Left forelimb (tissue), 1 donor: Measurements from ENCODE around the gene NOC2L.
"Not testable (repeated sequence)": the region's sequence is repeated elsewhere in the genome, so short reads cannot be mapped to it uniquely, and the experiment has no call there.

Experiments
- DNase-seq: peaks from one replicate; pipeline ENCODE4 v3.0.0-alpha.2; 2018; ENCODE audit warnings: low spot score

Gene NOC2L

DNA sequence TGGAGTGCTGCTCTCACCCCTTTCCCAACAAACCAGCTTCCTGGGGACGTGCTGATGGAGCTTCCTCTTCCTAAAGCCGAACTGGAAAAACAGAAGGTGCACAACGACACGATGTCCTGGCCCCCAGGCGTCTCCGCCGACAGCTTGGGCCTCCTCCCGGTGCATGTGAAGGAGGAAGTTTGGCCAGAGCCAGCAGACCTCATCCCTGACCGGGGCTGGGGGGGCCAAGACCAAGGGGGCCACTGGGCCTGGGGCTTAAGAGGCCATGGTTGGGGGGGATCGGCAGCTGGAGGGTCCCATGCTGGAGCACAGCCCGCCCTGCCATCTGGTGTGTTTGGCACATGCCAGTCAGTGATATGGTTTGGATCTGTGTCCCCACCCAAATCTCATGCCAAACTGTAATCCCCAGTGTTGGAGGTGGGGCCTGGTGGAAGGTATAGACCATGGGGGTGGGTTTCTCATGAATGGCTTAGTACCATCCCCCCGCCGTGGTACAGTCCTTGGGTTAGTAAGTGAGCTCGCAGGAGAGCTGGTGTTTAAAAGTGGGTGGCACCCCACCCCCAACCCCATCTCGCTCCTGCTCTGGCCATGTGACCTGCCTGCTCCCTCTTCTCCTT lies 34.4 kb upstream of the NOC2L start:
- DNase-seq = no peak

DNA sequence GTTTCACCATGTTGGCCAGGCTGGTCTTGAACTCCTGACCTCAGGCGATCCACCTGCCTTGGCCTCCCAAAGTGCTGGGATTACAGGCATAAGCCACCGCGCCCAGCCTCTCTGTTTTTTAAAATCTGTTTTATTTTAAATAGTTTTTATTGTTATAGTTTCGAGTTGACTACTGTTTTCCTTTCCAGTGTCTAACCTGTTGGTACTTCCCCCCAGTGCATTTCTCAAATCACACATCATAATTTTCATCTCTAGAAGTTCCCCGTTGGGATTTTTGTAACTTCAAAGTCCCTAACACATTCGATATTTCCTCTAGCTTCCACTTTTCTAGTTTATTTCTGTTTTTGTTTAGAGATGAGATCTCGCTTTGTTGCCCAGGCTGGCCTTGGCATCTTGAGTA lies 33.3 kb upstream of the NOC2L start:
- no peak for DNase-seq

DNA sequence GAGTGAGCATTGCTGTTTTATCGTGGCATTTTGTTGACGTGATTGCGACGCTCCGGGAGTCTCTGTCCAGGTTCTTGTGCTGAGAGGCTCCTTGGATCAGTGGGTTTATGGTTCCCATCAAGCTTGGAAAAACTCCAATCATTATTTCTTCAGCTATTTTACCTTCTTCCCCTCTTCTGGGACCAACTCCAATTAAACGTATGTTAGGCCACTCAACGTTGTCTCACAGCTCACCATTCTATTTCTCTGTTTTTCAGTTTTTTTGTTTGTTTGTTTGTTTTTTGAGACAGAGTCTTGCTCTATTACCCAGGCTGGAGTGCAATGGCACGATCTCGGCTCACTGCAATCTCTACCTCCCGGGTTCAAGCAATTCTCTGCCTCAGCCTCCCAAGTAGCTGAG lies 32.8 kb upstream of the NOC2L start:
- DNase-seq = no peak

DNA sequence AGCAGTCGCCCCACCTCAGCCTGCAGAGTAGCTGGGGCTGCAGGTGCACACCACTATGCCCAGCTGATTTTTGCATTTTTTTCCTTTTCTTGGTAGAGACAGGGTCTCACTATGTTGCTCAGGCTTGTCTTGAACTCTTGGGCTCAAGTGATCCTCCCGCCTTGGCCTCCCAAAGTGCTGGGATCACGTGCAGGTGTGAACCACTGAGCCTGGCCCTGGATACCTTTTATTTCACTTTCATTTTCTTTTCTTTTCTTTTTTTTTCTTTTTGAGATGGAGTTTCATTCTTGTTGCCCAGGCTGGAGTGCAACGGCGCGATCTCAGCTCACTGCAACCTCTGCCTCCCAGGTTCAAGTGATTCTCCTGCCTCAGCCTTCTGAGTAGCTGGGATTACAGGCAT lies 32.2 kb upstream of the NOC2L start:
- not testable (repeated sequence) for DNase-seq

DNA sequence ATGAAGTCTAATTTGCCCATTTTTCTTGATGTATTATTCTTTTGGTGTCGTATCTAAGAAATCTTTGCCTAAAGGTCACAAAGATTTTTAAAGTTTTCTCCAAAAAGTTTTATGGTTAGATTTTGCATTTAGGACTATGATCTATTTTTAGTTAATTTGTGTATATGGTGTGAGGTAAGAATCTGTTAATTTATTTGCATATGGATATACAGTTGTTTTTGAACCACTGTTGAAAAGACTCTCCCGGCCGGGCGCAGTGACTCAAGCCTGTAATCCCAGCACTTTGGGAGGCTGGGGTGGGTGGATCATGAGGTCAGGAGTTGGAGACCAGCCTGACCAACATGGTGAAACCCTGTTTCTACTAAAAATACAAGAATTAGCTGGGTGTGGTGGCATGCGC lies 29.0 kb upstream of the NOC2L start:
- not testable (repeated sequence) for DNase-seq

DNA sequence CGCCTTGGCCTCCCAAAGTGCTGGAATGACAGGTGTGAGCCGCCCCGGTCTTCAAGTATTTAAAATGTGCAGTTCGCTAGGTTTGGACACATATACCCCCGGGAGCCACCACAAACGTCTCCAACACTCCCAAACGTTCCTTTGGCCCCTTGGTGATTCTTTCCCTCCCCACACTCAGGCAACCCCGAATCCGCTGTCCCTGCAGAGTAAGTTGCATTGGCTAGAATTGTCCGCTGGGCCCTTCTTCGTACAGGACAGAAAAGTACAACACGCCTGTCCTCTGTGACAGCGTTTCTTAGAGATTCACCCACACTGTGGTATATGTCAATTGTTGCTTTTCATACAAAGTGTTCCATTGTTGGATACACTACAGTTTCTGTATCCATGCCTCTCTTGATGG lies 26.1 kb upstream of the NOC2L start:
- no peak for DNase-seq

DNA sequence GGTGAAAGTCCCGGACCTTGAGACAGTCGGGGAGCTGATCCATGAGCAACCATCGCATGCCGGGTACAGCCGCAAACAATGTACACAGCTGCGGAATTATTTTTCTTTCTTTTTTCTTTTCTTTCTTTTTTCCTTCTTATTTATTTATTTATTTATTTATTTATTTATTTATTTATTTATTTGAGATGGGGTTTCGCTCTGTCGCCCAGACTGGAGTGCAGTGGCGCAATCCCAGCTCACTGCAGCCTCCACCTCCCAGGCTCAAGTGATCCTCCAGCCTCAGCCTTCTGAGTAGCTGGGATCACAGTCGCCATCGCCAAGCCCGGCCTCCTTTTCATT lies 25.4 kb upstream of the NOC2L start:
- no peak for DNase-seq

DNA sequence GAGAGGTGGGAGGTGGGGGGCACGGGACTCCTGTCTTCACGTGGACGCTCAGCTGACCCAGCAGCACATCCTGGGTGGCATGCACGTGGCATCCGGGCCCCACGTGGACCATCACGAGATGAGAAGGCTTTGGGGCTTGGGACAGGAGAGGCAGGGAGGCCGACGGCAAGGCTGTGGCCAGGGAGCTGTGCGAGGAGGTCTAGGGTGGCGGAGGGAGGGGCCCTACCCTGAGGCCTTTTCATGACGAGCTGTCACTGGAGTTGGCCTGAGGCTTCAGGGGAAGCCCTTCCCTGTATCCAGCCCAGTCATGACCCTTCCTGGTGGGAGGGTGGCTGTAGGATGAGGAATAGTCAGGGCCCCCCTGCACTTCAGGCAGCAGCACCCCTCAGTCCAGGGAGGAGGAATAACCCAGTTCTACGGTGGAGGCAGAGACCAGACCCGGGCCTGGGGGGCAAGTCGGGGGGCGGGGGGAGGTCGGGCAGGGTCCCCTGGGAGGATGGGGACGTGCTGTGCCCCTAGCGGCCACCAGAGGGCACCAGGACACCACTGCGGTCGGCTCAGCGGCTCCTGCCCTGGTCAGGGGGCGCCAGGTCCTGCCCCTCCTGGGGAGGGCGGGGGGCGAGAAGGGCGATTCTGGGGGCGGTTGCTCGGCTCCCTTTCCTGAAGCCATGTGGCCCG lies 24.9 kb upstream of the NOC2L start:
- DNase-seq = no peak

DNA sequence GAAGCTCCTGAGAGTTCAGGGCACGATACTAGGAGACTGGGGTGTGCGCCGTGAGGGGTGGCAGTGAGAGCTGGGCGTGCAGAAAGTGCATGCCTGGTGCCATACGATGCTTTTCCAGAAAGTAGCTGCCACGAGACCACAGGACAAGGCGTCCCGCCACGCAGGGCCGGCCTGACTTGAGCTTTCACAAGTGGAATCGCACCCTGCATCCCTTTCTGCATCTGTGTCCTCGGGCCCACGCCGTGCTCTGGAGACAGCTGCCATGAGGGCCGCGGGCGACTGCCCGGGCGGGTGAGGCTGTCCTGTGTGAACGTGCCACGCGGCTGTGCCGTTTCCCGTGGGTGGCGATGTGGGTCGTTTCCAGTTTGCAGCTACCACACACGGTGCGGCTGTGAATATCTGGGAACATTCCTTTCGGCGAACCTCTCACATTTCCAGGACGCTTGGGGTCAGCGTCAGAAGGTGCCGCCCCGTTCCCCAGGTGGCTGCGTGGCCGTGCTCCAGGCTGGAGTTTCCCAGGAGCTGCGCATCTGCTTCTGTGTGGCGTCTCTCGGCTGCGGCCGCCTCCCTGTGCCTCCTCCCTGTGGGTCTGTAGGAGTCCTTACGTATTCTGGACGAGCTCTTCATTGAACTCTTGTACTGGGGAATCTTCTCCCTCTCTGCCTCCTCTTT lies 23.8 kb upstream of the NOC2L start:
- no peak for DNase-seq

DNA sequence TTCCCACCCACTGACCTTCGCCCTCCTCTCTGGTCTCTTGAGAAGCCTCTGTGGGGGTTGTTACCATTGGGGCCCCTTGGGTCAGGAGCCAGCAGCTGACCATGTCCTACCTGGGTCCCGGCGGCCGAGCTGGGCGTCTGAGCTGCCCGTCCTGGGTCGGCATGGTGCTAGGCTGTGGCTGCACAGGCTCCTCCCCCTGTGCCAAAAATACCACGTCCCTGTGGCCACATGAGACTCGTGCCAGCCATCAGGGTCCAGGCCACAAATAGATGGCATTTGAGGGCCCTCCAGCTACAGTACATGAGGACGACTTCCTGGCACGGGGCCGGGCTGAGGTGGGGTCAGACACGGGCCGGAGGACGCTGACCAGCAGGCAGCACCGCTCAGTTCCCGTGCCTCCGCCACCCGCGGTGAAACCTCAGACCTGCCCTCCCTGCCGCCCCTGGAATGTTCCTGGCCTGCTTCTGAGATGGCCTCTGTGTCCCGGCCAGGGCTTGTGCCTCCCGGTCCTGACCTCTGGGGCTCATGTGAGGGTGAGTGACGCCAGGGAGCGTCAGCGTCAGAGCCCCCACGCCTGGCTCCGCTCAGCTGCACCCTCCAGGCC lies 23.0 kb upstream of the NOC2L start, which contains the start of gene PERM1:
Gene PERM1, minus strand, starts transcription at position 139 of the 604 bp plus-strand sequence. CDS start 1,064 bp downstream, outside the sequence.
- no peak for DNase-seq

DNA sequence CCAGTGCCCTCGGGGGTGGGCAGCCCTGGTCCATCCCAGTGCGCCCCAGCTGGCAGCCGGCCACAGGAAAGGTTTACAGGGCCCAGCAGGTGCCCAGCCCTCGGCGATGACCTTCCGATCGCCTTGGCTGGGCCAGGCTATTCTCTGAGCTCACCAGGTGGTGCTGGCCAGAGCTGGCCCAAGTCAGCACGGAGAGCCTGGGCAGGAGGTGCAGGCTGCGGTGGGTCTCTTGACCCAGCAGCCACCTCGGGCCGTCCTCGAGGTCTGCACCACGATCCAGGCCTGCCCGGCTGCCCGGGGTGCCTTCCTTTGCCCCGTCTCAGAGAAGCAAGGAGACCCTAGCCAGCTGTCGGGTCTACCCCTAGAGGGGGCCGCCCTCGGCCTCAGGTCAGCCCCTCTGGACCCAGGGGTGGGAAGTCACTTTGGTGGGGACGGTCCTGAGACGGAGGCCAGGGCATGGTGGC lies 22.5 kb upstream of the NOC2L start:
- DNase-seq = no peak

DNA sequence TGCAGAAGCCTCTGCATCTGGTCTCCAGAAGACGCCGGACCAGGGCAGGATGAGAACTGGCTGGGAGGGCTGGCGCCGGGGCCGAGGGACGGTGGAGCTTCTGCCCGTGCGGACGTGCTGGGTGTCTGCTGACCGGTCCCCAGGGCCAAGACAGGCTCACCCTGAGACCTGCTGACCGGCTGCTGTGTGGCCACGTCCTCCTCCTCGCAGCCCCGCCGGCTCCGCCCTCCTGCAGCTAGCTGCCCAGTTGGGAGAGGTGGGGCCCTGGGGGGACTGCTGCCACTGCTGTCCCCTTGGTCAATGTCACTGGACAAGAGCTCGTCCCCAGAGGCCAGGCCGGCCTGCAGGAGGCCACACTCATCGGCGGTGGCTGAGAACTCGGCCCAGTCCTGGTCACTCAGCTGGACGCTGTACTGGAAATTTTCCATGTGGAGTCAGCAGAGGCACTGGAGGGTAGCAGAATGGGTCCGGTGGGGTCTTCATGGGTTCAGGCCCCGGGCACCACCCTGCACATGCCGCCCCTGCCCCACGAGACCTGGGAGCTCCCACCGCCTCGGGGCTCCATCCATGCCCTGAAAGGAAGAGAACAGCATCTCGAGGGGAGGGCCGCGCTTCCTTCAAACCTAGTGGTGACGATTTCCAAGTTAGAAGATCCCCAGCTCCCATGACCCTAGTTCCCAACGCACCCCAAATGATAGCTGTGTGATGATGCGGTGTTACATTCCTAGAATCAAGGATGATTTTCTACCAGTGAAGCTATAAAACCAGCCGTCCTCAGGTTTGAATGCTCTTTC lies 21.7 kb upstream of the NOC2L start:
- DNase-seq = no peak

DNA sequence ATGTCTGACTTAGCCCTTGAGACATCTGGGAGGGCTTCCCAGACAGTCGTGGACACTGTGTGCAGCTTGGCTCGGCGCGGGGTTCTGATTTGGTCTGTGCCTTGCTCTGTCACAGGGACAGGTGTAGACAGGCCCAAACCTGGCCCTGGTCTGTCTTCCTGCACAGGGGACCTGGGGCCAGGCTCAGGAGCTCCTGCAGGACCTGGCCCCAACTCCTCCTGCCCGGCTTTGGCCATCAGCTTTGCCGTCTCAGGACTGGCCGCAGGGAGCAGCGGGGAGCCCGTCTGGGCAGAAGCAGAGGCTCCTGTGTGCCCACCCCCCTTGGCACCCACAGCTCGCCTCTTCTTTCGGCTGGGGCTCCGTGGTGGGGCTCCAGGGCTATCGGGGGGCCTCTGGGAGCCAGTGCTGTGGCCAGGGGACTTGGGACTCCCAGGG lies 21.1 kb upstream of the NOC2L start:
- no peak for DNase-seq

DNA sequence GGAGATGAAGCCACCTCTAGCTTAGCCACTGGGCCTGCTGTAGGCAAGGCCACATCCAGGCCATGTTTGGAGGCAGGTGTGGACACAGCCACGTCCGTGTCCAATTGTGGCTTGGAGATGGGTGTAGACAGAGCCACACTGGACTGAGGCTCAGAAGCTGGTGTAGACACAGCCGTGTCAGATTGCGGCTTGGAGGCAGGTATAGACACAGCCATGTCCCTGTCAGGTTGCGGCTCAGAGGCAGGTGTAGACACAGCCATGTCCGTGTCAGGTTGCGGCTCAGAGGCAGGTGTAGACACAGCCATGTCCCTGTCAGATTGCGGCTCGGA lies 20.7 kb upstream of the NOC2L start:
- no peak for DNase-seq

DNA sequence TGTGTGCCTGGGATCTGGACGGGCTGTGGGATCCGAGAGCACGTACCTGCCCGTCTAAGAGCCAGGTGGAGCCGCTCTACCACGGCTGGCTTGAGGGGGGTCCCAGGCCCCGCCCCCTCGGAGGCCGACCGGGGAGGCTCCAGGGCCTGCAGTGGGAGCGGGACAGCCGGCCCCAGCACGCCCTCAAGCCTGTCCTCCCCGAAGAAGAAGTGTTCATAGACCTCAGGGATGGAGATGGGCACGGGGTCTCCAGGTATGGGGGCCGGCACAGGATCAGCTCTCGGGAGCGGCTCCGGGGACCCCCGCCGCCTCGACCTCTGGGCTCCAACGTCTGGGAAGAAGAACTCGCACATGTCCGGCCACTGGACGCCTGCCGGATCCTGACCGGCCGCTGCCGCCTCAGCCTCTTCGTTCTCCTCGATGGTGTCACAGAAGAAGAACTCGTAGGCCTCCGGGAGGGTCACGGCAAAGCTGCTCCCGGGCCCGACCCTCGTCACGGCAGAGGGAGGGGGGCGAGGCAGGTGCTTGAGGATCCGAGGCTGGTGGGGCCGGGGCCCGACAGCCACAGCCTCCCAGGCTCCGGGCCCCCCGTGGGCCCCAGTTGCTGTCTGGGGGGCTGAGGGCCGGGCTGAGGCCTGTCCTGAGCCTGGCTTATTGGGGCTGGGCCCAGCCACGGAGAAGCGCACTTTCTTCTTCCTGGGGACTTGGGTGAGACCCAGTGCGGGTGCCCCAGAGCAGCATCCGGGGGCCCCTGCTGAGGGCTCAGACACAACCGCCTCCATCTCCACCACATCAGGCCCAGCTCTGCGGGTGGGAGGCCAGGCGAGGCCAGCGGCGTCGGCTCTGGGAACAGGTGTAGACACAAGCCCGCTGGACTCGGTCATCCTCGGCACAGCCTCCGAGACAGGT lies 20.0 kb upstream of the NOC2L start:
- no peak for DNase-seq

DNA sequence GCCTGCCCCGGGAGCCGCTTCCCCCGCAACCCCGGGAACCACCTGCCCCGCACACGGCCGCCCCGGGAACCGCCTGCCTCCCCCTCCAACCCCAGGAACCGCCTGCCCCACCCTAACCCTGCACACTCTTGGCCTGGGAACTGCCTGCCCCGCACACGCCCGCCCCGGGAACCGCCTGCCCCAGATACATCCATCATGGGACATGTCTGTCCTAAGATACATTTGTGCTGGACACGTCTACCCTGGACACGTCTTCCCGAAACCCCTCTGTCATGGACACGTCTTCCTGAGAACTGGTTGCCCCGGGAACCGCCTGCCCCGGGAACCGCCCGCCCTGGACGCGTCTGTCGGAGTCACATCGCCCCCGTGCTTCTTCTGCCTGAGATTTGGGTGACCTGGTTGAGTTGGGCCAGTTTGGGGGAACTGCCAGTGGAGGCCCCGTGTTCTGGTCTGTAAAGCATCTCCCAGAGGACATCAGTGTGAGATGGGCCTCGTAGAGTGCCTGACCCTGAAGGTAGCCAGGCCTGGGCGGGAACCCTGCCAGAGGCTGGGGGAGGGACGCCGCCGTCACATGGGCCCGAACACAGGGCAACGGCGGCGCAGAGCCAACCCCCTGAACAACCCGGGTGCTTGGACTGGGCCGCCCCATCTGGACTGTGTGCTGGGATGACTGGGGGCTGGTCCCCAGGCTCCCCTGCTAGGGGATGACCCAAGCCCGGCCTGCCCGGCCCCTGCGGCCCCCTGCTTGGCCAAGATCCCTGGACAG lies 19.2 kb upstream of the NOC2L start:
- DNase-seq = no peak

DNA sequence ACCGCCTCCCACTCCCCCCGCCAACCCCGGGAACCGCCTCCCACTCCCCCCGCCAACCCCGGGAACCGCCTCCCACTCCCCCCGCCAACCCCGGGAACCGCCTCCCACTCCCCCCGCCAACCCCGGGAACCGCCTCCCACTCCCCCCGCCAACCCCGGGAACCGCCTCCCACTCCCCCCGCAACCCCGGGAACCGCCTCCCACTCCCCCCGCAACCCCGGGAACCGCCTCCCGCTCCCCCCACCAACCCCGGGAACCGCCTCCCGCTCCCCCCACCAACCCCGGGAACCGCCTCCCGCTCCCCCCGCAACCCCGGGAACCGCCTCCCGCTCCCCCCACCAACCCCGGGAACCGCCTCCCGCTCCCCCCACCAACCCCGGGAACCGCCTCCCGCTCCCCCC lies 17.7 kb upstream of the NOC2L start:
- DNase-seq = not testable (repeated sequence)

DNA sequence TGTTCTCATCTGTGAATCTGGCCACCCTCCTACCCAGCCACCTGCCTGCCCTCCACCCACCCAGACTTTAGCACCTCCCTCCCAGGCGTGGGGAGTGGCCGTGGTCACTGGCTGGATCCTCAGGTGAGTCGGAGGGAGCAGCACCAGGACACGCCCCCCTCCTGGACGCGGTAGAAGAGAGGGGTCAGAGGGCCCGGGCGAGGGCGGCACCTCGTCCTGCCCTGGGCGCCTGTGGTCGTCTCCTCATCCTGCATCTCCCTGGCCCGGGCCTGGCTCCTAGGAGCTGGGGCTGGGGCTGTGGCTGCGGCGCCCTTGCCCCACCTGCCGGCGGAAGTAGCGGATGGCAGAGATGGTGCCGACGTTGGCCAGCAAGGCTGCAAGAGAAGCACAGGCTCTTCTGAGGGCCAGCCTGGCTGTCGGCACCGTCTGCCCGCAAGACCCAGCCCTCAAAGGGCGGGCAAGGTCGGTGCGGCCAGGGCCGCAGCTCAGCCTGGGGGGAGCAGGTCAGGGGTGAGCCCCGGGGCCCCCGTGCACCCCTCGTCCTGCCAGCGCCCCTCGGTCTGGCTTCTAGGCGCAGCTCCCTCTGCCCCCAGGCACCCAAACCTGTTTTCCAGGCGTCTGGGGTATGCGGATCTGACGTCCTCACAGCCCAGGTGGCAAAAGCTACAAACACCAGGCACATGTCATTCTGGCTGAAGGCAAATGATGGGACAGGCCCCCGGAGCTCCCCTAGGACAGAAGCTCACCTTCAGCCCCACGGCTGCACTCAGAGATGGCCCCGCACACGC lies 17.0 kb upstream of the NOC2L start:
- no peak for DNase-seq

DNA sequence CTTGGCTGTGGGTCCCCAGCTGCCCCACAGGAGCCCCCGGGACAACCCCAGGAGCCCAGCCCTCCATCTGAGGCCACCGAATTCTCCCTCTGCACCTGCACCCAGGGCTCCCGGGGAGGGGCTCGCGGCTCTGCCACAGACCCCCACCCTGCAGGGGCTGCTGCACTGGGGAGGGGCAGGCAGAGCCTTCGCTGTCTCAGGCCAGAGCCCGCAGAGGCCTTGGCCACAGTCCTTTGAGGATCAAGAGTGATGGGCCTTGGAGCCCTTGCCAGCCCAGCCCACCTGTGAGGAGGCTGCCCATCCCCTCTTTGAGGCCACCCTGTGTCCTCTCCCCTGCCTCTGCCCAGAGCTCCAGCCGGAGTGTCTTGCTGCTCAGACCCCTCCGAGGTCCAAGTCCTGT lies 16.3 kb upstream of the NOC2L start:
- no peak for DNase-seq
